GM12874 (cell line): ENCODE data around the gene MKX.

ENCODE experiments used
- TF ChIP-seq, protein P1 (sequence below): IDR thresholded peaks from 2 replicates; pipeline ENCODE4 v1.5.1; 2011; ENCODE audit warnings: low read depth, mild to moderate bottlenecking, control low read depth, low read length, moderate library complexity; ENCODE audit not compliant: insufficient read depth

MKX gene

DNA sequence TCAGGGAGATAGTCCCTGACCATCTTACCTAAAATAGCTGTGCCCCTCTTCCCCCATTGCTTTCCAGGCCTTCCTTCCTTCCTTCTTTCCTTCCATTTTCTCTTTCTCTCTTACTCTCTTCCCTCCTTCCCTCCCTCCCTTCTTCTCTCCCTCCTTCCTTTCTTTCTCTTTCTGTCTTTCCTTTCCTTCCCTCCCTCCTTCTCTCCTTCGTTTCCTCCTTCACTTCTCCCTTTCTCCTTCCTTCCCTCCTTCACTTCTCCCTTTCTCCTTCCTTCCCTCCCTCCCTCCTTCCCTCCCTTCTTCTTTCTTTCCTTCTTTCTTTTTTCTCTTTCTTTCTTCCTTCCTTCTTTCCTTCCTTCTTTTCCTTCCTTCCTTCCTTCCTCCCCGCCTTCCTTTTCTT, 24.6 kb upstream of the MKX start:
- TF ChIP-seq, protein P1, sequence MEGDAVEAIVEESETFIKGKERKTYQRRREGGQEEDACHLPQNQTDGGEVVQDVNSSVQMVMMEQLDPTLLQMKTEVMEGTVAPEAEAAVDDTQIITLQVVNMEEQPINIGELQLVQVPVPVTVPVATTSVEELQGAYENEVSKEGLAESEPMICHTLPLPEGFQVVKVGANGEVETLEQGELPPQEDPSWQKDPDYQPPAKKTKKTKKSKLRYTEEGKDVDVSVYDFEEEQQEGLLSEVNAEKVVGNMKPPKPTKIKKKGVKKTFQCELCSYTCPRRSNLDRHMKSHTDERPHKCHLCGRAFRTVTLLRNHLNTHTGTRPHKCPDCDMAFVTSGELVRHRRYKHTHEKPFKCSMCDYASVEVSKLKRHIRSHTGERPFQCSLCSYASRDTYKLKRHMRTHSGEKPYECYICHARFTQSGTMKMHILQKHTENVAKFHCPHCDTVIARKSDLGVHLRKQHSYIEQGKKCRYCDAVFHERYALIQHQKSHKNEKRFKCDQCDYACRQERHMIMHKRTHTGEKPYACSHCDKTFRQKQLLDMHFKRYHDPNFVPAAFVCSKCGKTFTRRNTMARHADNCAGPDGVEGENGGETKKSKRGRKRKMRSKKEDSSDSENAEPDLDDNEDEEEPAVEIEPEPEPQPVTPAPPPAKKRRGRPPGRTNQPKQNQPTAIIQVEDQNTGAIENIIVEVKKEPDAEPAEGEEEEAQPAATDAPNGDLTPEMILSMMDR, result no peak

DNA sequence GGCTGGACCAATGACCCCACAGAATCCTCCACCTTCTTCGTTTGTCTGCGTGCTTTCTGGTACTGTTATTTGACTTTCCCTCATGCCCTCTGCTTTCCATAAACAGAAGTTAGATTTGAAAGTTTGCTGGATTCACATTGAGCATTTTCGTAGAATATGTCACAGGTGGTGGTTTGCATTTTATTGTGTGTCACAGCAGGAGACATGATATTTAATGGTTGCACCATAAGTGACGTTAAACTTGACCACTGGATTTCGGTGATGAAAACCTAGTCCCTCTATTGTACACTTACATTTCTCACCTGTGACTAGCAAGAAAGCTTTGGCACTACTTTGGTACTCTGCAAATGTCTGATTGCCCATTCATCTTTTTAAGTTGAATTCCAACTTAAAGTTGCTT, 15.2 kb upstream of the MKX start:
- TF ChIP-seq, protein P1, result no peak

DNA sequence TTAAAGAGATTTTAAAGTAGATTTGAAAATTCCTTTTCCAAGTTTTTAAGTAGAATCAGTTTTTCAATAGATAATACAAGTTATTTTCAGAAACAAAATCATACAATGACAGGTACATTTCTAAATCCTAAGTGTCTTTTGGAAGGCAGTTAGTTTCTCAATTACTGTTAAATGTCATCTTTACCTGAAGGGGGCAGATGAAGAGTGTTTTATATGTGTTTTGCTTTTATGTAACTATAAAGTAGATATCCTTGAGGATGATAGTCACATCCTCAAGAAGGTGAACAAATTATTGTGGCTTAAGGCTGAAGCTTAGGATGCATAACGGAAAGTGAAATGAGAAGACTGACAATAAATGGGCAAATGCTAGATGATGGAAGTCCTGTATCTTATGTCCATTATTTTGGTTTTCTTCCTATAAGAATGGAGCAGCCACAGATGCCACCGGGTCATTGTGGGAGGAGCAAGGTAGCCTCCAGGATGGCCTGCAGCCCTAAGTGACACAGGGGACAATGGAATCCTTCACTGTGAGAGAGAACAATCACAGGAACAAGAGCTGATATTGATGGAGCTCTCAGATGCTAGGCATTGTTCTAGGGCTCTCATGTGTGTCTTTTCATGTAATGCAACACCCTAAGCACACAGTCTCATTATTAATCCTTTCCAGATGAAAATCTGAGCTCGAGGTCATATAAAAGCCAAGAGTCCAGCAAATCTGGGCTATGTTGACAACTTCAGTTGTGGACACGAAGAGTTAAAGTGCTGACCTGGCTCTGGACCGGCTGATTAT, 14.1 kb upstream of the MKX start:
- TF ChIP-seq, protein P1, result no peak

DNA sequence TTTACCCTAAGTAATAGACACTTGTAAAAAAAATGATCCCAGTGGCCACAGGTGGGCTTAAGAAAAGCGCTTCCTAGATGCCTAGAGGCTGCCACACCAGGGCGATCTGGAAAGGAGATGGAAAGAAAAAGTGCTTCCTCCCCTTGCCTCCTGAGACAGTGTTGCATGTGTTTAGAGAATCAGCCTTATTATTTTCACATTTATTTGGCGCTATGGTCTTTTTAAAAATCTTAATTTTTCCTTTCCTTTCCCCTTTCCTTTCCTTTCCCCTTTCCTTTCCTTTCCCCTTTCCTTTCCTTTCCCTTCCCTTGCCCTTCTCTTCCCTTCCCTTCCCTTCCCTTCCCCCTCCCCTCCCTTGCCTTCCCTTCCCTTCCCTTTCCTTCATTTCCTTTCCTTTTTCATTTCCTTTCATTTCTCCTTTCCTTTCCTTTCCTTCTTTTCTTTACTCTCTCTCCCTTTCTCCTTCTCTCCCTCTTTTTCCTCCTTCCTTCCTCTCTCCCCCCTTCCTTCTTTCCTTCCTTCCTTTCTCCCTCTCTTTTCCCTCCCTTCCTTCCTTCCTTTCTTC, 7.1 kb upstream of the MKX start:
- TF ChIP-seq, protein P1, result no peak

DNA sequence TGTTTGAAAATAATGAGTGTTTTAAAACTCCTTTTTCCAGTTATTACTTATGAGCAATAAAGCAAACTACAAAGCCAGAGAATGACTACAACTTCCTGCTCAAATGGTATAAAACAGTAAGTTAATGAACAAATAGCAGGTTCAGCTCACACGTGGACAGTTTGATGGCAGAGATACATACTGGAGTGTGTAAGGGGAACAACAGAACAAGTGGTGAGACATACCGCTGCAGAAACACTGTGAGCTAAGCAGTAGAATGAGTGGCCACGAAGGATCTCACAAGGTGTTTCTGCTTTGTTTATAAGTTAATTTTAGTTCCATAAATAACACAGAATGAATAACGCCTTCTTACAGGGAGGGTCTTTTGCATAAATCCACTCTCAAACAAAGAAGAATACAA, 3.0 kb upstream of the MKX start:
- TF ChIP-seq, protein P1, result no peak

DNA sequence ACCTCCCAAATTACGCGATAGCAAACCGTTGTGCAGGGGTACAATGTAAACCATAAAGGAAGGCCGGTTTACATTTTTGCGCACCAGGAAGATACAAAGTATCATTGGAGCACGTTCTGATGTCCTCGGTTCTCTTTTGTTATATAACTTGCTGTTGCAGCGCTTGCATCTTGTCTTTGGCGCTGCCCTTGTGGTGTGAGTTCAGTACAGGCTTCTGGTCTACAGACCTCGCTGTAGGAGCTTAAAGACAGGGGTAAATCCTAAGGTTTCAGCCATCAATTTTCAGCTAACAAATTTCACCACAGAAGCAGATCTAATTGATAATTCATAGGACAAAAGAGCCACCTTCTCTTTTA, 1.5 kb upstream of the MKX start:
- TF ChIP-seq, protein P1, result no peak

DNA sequence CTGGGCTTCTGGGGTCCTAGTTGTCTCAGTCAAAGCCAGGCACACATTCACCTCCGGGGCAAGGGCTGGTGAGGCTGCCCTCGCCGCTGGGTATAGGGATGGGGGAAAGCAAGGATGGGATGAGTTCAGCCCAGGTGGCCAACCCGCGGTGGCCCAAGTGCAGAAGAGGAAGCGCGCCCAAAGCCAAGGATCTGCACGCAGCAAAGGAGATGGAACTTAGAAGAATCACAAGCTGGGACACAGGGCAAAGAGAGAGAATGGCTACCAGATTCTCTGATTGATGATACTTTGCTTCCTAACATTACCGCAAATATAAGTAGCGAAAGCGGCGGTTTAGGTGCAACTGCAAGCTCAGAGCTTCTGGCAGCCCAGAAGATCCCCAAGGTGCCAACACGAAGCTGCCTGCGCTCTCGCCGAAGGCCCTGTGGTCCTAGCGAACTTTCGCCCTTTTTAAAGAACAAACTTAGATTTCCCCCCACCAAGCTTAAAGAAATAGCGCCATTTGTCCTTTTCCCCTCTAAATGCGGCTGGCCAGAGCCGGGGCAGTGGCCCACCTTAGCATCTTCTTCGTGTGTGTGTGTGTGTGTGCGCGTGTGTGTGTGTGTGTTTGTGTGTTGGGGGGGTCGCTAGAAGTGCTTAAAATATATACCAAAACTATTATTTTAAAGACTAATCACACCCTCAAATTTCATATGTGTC, 927 bp upstream of the MKX start:
- TF ChIP-seq, protein P1, result no peak
